ENCODE data around the gene KIFC3. TPM values are rescaled to one million over a fixed set of nuclear protein-coding genes. Genes with fewer than 3 reads are reported as not detected.

The KIFC3 gene
- total and polyA plus RNA-seq, 7 donors: 3.1 to 17.8 (median 6.6) TPM

DNA sequence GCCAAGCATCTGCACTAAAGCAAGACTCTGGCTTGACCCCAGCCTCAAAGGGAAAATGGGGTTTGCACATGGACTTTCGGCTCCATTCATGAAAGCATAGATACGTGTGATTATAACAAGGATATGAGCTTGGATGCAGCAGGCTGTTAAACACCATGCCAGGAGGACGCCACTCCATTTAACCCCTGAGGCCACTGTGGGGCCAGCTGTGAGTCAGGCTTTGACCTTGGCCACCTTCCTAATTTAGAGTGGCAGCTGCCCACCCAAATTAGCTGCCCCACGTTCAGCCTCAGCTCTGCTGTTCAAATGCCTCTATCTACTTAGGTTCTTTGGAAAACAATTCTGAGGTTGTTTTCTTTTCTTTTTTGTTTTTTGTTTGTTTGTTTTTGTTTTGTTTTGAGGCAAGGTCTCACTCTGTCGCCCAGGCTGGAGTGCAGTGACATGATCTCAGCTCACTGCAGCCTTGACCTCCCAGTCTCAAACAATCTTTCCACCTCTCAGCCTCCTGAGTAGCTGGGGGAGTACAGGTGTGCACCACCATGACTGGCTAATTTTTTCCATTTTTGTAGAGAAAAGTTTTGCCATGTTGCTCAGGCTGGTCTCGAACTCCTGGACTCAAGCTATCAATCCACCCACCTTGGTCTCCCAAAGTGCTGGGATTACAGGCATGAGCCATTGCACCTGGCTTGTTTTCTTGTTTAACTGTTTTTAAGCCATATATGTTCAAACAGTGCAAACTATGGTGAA lies 23.2 kb upstream of the KIFC3 start:
- H3K4me3 ChIP-seq: no peak overlapping the region
- intact Hi-C loops (cut with DNase I): no loop called here
- no peak overlapping the region for H3K27ac ChIP-seq
- 66 to 74% (median 70%) methylated on average over 6 of the region's 6 CpGs for WGBS, 3 donors
- DNase-seq (no peak), ATAC-seq (no peak)
- H3K27me3 ChIP-seq (ENCODE audit: insufficient read depth in 3 of 3, low read length in 2 of 3): no peaks in the 10 kb centered on the region
- no peaks in the 10 kb centered on the region for H3K9me3 ChIP-seq
- no peaks in the 10 kb centered on the region for H3K36me3 ChIP-seq (ENCODE audit: insufficient read depth in 1 of 2, low read depth in 1 of 2)
- TF ChIP-seq, protein P1, sequence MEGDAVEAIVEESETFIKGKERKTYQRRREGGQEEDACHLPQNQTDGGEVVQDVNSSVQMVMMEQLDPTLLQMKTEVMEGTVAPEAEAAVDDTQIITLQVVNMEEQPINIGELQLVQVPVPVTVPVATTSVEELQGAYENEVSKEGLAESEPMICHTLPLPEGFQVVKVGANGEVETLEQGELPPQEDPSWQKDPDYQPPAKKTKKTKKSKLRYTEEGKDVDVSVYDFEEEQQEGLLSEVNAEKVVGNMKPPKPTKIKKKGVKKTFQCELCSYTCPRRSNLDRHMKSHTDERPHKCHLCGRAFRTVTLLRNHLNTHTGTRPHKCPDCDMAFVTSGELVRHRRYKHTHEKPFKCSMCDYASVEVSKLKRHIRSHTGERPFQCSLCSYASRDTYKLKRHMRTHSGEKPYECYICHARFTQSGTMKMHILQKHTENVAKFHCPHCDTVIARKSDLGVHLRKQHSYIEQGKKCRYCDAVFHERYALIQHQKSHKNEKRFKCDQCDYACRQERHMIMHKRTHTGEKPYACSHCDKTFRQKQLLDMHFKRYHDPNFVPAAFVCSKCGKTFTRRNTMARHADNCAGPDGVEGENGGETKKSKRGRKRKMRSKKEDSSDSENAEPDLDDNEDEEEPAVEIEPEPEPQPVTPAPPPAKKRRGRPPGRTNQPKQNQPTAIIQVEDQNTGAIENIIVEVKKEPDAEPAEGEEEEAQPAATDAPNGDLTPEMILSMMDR (IDR thresholded peaks at IDR 0.05): no peak
- H3K4me1 ChIP-seq: peaks cover 26% of the 10 kb centered on the region

DNA sequence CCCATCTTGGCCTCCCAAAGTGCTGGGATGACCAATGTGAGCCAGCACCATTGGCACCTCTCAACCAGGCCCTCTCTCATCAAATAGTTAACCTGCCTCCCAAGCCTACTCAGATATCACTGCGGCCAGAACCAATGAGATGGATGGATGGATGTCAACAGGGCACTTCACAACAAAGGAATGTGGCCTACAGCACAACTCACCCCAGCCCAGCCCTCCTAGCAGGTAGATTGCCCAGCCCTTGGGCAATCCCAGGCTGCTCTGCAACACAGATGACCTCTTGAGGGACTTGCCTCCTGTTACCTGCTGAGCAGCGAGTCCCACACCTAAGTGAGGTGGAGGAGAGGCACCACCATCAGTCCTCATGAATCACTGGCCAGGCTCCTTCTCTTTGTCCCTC lies 22.6 kb upstream of the KIFC3 start:
- H3K4me3 ChIP-seq: no peak overlapping the region
- intact Hi-C loops (cut with DNase I): no loop called here
- H3K27ac ChIP-seq: no peak overlapping the region
- ATAC-seq: no peak
- H3K9me3 ChIP-seq: no peaks in the 10 kb centered on the region
- WGBS, 3 donors: 79 to 91% (median 88%) methylated on average over 2 of the region's 2 CpGs
- TF ChIP-seq, protein P1 (IDR thresholded peaks at IDR 0.05): no peak
- H3K36me3 ChIP-seq (ENCODE audit: insufficient read depth in 1 of 2, low read depth in 1 of 2): no peaks in the 10 kb centered on the region
- no peaks in the 10 kb centered on the region for H3K27me3 ChIP-seq (ENCODE audit: insufficient read depth in 3 of 3, low read length in 2 of 3)
- peaks cover 24% of the 10 kb centered on the region for H3K4me1 ChIP-seq
- DNase-seq: no peak

DNA sequence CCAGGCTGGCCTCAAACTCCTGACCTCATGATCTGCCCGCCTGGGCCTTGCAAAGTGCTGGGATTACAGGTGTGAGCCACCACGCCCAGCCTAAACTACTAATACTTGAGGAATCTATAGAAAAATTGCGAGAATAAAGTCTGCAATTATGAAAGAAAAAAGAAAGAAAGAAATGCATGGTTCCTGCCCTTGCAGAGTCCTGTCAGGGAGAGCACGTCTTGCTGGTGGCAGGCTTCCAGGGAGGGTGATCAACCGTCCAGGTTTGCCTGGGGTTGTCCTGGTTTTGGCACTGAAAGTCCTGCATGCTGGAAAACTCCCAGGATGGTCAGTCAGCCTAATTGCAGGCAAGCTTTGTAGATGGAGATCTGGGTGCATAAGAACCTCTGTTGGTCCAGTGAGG lies 21.5 kb upstream of the KIFC3 start:
- Histone ChIP-seq H3K9me3 (no peaks in the 10 kb centered on the region), H3K27ac (no peak overlapping the region), H3K4me3 (no peak overlapping the region), H3K27me3 (ENCODE audit: insufficient read depth in 3 of 3, low read length in 2 of 3) (no peaks in the 10 kb centered on the region), H3K36me3 (ENCODE audit: insufficient read depth in 1 of 2, low read depth in 1 of 2) (no peaks in the 10 kb centered on the region), H3K4me1 (peaks cover 18% of the 10 kb centered on the region)
- TF ChIP-seq, protein P1 (IDR thresholded peaks at IDR 0.05): no peak
- DNase-seq: no peak
- 66 to 70% (median 68%) methylated on average over 5 of the region's 5 CpGs for WGBS, 3 donors
- intact Hi-C loops (cut with DNase I): no loop called here
- ATAC-seq: no peak

DNA sequence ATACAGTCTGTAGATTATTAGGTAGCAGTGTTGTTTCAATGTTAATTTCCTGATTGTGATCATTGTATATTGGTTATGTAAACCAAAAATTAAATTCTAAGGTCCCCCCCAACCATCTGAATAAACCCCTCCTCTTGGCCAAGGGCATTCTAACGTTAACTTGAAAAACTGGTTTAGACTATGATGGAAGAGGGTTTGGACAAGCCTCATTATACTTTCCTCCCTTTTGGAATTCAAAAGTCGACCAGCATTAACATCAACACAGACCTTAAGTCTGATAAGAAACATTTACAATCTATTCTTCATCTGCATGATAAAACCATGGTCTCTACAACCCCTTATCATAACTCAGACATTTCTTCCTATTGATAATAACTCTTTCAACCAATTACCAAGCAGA lies 20.6 kb upstream of the KIFC3 start:
- Histone ChIP-seq H3K4me1 (peaks cover 10% of the 10 kb centered on the region), H3K9me3 (no peaks in the 10 kb centered on the region), H3K27me3 (ENCODE audit: insufficient read depth in 3 of 3, low read length in 2 of 3) (no peaks in the 10 kb centered on the region), H3K27ac (no peak overlapping the region), H3K4me3 (no peak overlapping the region), H3K36me3 (ENCODE audit: insufficient read depth in 1 of 2, low read depth in 1 of 2) (no peaks in the 10 kb centered on the region)
- TF ChIP-seq, protein P1 (IDR thresholded peaks at IDR 0.05): no peak
- WGBS, 3 donors: 63 to 76% (median 67%) methylated on average over 2 of the region's 2 CpGs
- ATAC-seq (no peak), DNase-seq (no peak)
- intact Hi-C loops (cut with DNase I): no loop called here
